ENCODE measurements around the gene NFX1. TPM values are rescaled to one million over a fixed set of nuclear protein-coding genes. Genes with fewer than 3 reads are reported as not detected.
"Not testable (repeated sequence)": the region's sequence is repeated elsewhere in the genome, so short reads cannot be mapped to it uniquely, and the experiment has no call there.

The NFX1 gene
- total and polyA plus RNA-seq, 2 donors (not counting 1 experiment from before 2014, with no cell fraction given) = 67.6 to 76.3 TPM

GRCh38 chr9:33331377-33331891 is 41.1 kb downstream of the NFX1 start:
- no peak overlapping the region for H3K27ac ChIP-seq (ENCODE audit: low read length in 2 of 2)
- H3K27me3 ChIP-seq (replicated peaks in 1 of 4; ENCODE audit: control extremely low read depth in 1 of 4, control insufficient read depth in 3 of 4, insufficient read depth in 4 of 4, low read length in 3 of 4) = no peaks in the 10 kb centered on the region
- no peaks in the 10 kb centered on the region for H3K4me1 Mint-ChIP-seq
- H3K9me3 Mint-ChIP-seq (ENCODE audit: insufficient read depth) = no peaks in the 10 kb centered on the region
- no peak overlapping the region for H3K4me2 ChIP-seq (replicated peaks; ENCODE audit: low read depth, low read length, poor library complexity, severe bottlenecking)
- no peaks in the 10 kb centered on the region for H3K4me1 ChIP-seq (ENCODE audit: control insufficient read depth in 2 of 2, insufficient read depth in 2 of 2, low read length in 2 of 2)
- TF ChIP-seq EZH2 (IDR thresholded peaks at IDR 0.05; ENCODE audit: borderline replicate concordance, insufficient read depth, low read depth, low read length, poor library complexity, severe bottlenecking) = no peak
- TF ChIP-seq, protein P1, sequence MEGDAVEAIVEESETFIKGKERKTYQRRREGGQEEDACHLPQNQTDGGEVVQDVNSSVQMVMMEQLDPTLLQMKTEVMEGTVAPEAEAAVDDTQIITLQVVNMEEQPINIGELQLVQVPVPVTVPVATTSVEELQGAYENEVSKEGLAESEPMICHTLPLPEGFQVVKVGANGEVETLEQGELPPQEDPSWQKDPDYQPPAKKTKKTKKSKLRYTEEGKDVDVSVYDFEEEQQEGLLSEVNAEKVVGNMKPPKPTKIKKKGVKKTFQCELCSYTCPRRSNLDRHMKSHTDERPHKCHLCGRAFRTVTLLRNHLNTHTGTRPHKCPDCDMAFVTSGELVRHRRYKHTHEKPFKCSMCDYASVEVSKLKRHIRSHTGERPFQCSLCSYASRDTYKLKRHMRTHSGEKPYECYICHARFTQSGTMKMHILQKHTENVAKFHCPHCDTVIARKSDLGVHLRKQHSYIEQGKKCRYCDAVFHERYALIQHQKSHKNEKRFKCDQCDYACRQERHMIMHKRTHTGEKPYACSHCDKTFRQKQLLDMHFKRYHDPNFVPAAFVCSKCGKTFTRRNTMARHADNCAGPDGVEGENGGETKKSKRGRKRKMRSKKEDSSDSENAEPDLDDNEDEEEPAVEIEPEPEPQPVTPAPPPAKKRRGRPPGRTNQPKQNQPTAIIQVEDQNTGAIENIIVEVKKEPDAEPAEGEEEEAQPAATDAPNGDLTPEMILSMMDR (IDR thresholded peaks at IDR 0.05) = no peak
- POLR2A ChIA-PET = no interaction called here
- ATAC-seq (ENCODE audit: low read depth) (no peak), DNase-seq (no peak)
- peaks cover 11 to 66% of the 10 kb centered on the region in 2 experiments for H3K36me3 ChIP-seq (replicated peaks in 1 of 2; ENCODE audit: control extremely low read depth in 1 of 2, control insufficient read depth in 1 of 2, extremely low read depth in 1 of 2, insufficient read depth in 2 of 2, low read length in 1 of 2)
- no peaks in the 10 kb centered on the region for H3K27me3 Mint-ChIP-seq
- H3K27ac Mint-ChIP-seq = no peak overlapping the region
- no peaks in the 10 kb centered on the region for H3K79me2 ChIP-seq (ENCODE audit: control insufficient read depth, insufficient read depth, low read length)
- no peak overlapping the region for H2AFZ ChIP-seq (ENCODE audit: insufficient read depth, low read depth, low read length, poor library complexity, severe bottlenecking)
- intact Hi-C loops (cut with micrococcal nuclease) = no loop called here
- no peak overlapping the region for H3K4me3 ChIP-seq (ENCODE audit: control extremely low read depth in 1 of 5, extremely low read depth in 1 of 5, insufficient read depth in 1 of 5, low read depth in 2 of 5, low read length in 4 of 5)
- CTCF ChIA-PET = no interaction called here
- 100% methylated on average over 2 of the region's 3 CpGs for WGBS (ENCODE audit: insufficient coverage)
- H3K9ac ChIP-seq (ENCODE audit: low read length) = no peak overlapping the region
- H3K4me3 Mint-ChIP-seq = no peak overlapping the region
- H4K20me1 ChIP-seq (ENCODE audit: control insufficient read depth, insufficient read depth, low read length, poor library complexity, severe bottlenecking) = no peaks in the 10 kb centered on the region
- H3K9me3 ChIP-seq (ENCODE audit: control extremely low read depth in 1 of 3, control insufficient read depth in 2 of 3, insufficient read depth in 1 of 3, low read length in 2 of 3) = no peaks in the 10 kb centered on the region

DNA sequence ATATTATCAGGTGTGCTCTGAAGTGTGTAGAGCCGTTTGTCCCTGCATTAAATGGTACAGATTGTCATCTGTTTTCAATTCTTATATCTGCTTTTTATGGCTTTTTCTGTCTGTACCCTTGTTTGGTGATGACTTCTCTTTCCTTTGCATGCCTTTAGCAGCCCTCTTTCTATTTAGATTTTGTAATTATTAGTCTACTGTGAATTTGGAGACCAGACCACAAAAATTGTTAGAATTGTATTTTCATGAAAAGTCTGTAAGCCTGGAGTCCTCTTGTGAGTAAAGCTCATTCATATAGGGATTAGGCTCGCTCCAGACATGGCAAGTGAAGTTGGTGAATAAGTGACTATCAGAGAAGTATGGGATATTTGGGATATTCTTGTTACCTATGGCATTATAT is 41.7 kb downstream of the NFX1 start:
- no peak for TF ChIP-seq EZH2 (IDR thresholded peaks at IDR 0.05; ENCODE audit: borderline replicate concordance, insufficient read depth, low read depth, low read length, poor library complexity, severe bottlenecking)
- TF ChIP-seq, protein P1 (IDR thresholded peaks at IDR 0.05) = no peak
- Histone ChIP-seq H2AFZ (ENCODE audit: insufficient read depth, low read depth, low read length, poor library complexity, severe bottlenecking) (no peak overlapping the region), H3K9me3 (ENCODE audit: control extremely low read depth in 1 of 3, control insufficient read depth in 2 of 3, insufficient read depth in 1 of 3, low read length in 2 of 3) (no peaks in the 10 kb centered on the region), H3K27ac (ENCODE audit: low read length in 2 of 2) (no peak overlapping the region), H3K36me3 (replicated peaks in 1 of 2; ENCODE audit: control extremely low read depth in 1 of 2, control insufficient read depth in 1 of 2, extremely low read depth in 1 of 2, insufficient read depth in 2 of 2, low read length in 1 of 2) (peaks cover 11 to 69% of the 10 kb centered on the region in 2 experiments), H4K20me1 (ENCODE audit: control insufficient read depth, insufficient read depth, low read length, poor library complexity, severe bottlenecking) (no peaks in the 10 kb centered on the region), H3K9ac (ENCODE audit: low read length) (no peak overlapping the region), H3K4me3 (ENCODE audit: control extremely low read depth in 1 of 5, extremely low read depth in 1 of 5, insufficient read depth in 1 of 5, low read depth in 2 of 5, low read length in 4 of 5) (no peak overlapping the region), H3K79me2 (ENCODE audit: control insufficient read depth, insufficient read depth, low read length) (no peaks in the 10 kb centered on the region), H3K4me1 (ENCODE audit: control insufficient read depth in 2 of 2, insufficient read depth in 2 of 2, low read length in 2 of 2) (no peaks in the 10 kb centered on the region), H3K4me2 (replicated peaks; ENCODE audit: low read depth, low read length, poor library complexity, severe bottlenecking) (no peak overlapping the region), H3K27me3 (replicated peaks in 1 of 4; ENCODE audit: control extremely low read depth in 1 of 4, control insufficient read depth in 3 of 4, insufficient read depth in 4 of 4, low read length in 3 of 4) (no peaks in the 10 kb centered on the region)
- Mint-ChIP-seq H3K4me3 (no peak overlapping the region), H3K27me3 (no peaks in the 10 kb centered on the region), H3K27ac (no peak overlapping the region), H3K4me1 (no peaks in the 10 kb centered on the region), H3K9me3 (ENCODE audit: insufficient read depth) (no peaks in the 10 kb centered on the region)
- ChIA-PET CTCF (interaction anchor here (0.7 to 1.0 kb wide), 2 partner anchors 43 to 45 kb away, joined by 3 to 4 read pairs; no protein-coding TSS in a partner anchor), POLR2A (no interaction called here)
- WGBS (ENCODE audit: insufficient coverage) = 100% methylated on average over 1 of the region's 2 CpGs
- intact Hi-C loops (cut with micrococcal nuclease) = no loop called here
- no peak for DNase-seq
- no peak for ATAC-seq (ENCODE audit: low read depth)

DNA sequence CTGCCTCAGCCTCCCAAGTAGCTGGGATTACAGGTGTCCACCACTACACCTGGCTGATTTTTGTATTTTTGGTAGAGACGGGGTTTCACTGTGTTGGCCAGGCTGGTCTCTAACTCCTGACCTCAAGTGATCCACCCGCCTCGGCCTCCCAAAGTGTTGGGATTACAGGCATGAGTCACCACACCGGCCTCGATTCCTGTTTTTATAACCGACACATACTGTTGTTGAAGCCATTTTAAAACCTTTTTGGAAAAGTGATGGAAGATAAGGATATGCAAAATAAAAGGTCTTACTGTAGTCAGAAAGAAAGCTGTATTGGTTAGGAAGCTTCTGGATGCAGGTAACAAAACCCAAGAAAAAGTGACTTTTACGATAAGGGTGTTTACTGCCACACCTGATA is 42.6 kb downstream of the NFX1 start:
- intact Hi-C loops (cut with micrococcal nuclease); H3K9ac ChIP-seq (ENCODE audit: low read length); H3K4me1 ChIP-seq (ENCODE audit: control insufficient read depth in 2 of 2, insufficient read depth in 2 of 2, low read length in 2 of 2); H3K27ac ChIP-seq (ENCODE audit: low read length in 2 of 2); H3K79me2 ChIP-seq (ENCODE audit: control insufficient read depth, insufficient read depth, low read length); ATAC-seq (ENCODE audit: low read depth); POLR2A ChIA-PET; H3K4me3 ChIP-seq (ENCODE audit: control extremely low read depth in 1 of 5, extremely low read depth in 1 of 5, insufficient read depth in 1 of 5, low read depth in 2 of 5, low read length in 4 of 5); H3K4me1 Mint-ChIP-seq; H3K27me3 ChIP-seq (replicated peaks in 1 of 4; ENCODE audit: control extremely low read depth in 1 of 4, control insufficient read depth in 3 of 4, insufficient read depth in 4 of 4, low read length in 3 of 4); H2AFZ ChIP-seq (ENCODE audit: insufficient read depth, low read depth, low read length, poor library complexity, severe bottlenecking); H3K27me3 Mint-ChIP-seq; H3K4me2 ChIP-seq (replicated peaks; ENCODE audit: low read depth, low read length, poor library complexity, severe bottlenecking); DNase-seq; H3K27ac Mint-ChIP-seq; H3K9me3 Mint-ChIP-seq (ENCODE audit: insufficient read depth); H3K4me3 Mint-ChIP-seq; H4K20me1 ChIP-seq (ENCODE audit: control insufficient read depth, insufficient read depth, low read length, poor library complexity, severe bottlenecking); H3K9me3 ChIP-seq (ENCODE audit: control extremely low read depth in 1 of 3, control insufficient read depth in 2 of 3, insufficient read depth in 1 of 3, low read length in 2 of 3): not testable (repeated sequence)
- WGBS (ENCODE audit: insufficient coverage) = 100% methylated on average over 6 of the region's 7 CpGs
- CTCF ChIA-PET = interaction anchor here (1.0 kb wide), 1 partner anchor 42 kb away, joined by 4 read pairs; no protein-coding TSS in a partner anchor
- peaks cover 11 to 73% of the 10 kb centered on the region in 2 experiments for H3K36me3 ChIP-seq (replicated peaks in 1 of 2; ENCODE audit: control extremely low read depth in 1 of 2, control insufficient read depth in 1 of 2, extremely low read depth in 1 of 2, insufficient read depth in 2 of 2, low read length in 1 of 2)
